Endothelial cell of umbilical vein (primary cell): ENCODE data around the gene CHSY3. TPM values are rescaled to one million over a fixed set of nuclear protein-coding genes. Genes with fewer than 3 reads are reported as not detected.

ENCODE experiments used
- BruUV-seq: library from RNA; stranded (reverse); fragments of 400-500 nt; replicated peaks from 2 replicates; lab custom pipeline; 2021; lab: Mats Ljungman, UMichigan
- CTCF ChIA-PET: fragments of 300-600, 350-600 bp; sonication (Branson Sonifier 250); formaldehyde crosslinking; loops from one replicate; lab custom pipeline; 2021; ENCODE audit warnings: antibody characterized with exemption, inconsistent platforms; lab: Charles Lee
- POLR2A ChIA-PET: fragments of 300-600, 350-600 bp; sonication (Branson Sonifier 250); formaldehyde crosslinking; loops from one replicate; lab custom pipeline; 2021; ENCODE audit warnings: antibody characterized with exemption, inconsistent platforms; lab: Charles Lee
- DNase-seq: peaks from one replicate; pipeline ENCODE4 v3.0.0-alpha.2; 2011; ENCODE audit warnings: low read depth, low spot score
- FAIRE-seq: peaks from 2 replicates; lab custom pipeline; 2011; peaks lifted over from hg19 to GRCh38; lab: Jason Lieb, UNC
- H2AFZ ChIP-seq: 2 replicates; pipeline ENCODE4 v1.6.0; 2012; ENCODE audit warnings: low read depth, low read length, control low read depth, inconsistent platforms
- H3K27ac ChIP-seq: 2 replicates; pipeline ENCODE4 v1.5.1; 2011; ENCODE audit warnings: low read depth, mild to moderate bottlenecking, control low read depth, low read length, moderate library complexity; ENCODE audit not compliant: insufficient read depth
- H3K27me3 ChIP-seq, 2 experiments: 2 replicates each; pipeline versions ENCODE4 v1.6.0 to v1.6.1; 2011; ENCODE audit warnings: low read length in 2 of 2, mixed read lengths in 1 of 2; ENCODE audit not compliant: control insufficient read depth in 2 of 2, insufficient read depth in 2 of 2
- H3K36me3 ChIP-seq, 2 experiments: 2 replicates in 1 of 2; 3 replicates in 1 of 2; pipeline ENCODE4 v1.5.1; 2011; ENCODE audit warnings: low read length in 2 of 2, mild to moderate bottlenecking in 1 of 2, moderate library complexity in 1 of 2; ENCODE audit not compliant: control insufficient read depth in 2 of 2, insufficient read depth in 2 of 2; ENCODE audit errors: extremely low read depth in 1 of 2
- H3K4me1 ChIP-seq: 3 replicates; pipeline ENCODE4 v1.5.1; 2011; ENCODE audit warnings: mild to moderate bottlenecking, low read length; ENCODE audit not compliant: control insufficient read depth, insufficient read depth; ENCODE audit errors: extremely low read depth
- H3K4me2 ChIP-seq: 2 replicates; pipeline ENCODE4 v1.6.1; 2011; ENCODE audit warnings: low read length, control low read depth, mixed read lengths; ENCODE audit not compliant: insufficient read depth
- H3K4me3 ChIP-seq, 3 experiments: fragments of 200-600 bp in 1 of 3; sonication (generic), shearing (Covaris generic) in 1 of 3; replicated peaks in 1 of 3; 2 replicates each; pipeline ENCODE4 v1.5.1; 2011 to 2016; ENCODE audit warnings: control low read depth in 3 of 3, low read length in 3 of 3, mild to moderate bottlenecking in 2 of 3, inconsistent platforms in 1 of 3, low read depth in 1 of 3, moderate library complexity in 1 of 3; ENCODE audit not compliant: insufficient read depth in 1 of 3
- H3K79me2 ChIP-seq: 2 replicates; pipeline ENCODE4 v1.6.0; 2012; ENCODE audit warnings: low read length, inconsistent platforms; ENCODE audit not compliant: control insufficient read depth, insufficient read depth
- H3K9ac ChIP-seq: replicated peaks from 2 replicates; pipeline ENCODE3; 2011; ENCODE audit warnings: low read length, control low read depth; ENCODE audit not compliant: insufficient read depth; ENCODE audit errors: extremely low read depth
- H3K9me1 ChIP-seq: replicated peaks from 3 replicates; pipeline ENCODE4 v1.6.0; 2011; ENCODE audit warnings: mild to moderate bottlenecking, low read length; ENCODE audit not compliant: control insufficient read depth, insufficient read depth; ENCODE audit errors: extremely low read depth
- H3K9me3 ChIP-seq: replicated peaks from 2 replicates; pipeline ENCODE4 v1.5.1; 2012; ENCODE audit warnings: low read length, inconsistent platforms; ENCODE audit not compliant: control insufficient read depth, insufficient read depth
- H4K20me1 ChIP-seq: replicated peaks from 2 replicates; pipeline ENCODE3; 2011; ENCODE audit warnings: mild to moderate bottlenecking, low read length; ENCODE audit not compliant: control insufficient read depth, insufficient read depth; ENCODE audit errors: extremely low read depth
- EZH2 ChIP-seq: IDR thresholded peaks from 2 replicates; pipeline ENCODE4 v1.6.1; 2012; ENCODE audit warnings: borderline replicate concordance, low read depth, mild to moderate bottlenecking, moderate library complexity, low read length, inconsistent platforms; ENCODE audit not compliant: severe bottlenecking
- FOS ChIP-seq: IDR thresholded peaks from 2 replicates; pipeline ENCODE4 v1.6.1; 2011; ENCODE audit warnings: mild to moderate bottlenecking, low read length, moderate library complexity, borderline replicate concordance; ENCODE audit not compliant: insufficient read depth
- GATA2 ChIP-seq: IDR thresholded peaks from 2 replicates; pipeline ENCODE4 v1.7.0; 2011; ENCODE audit warnings: low read depth, mild to moderate bottlenecking, moderate library complexity, mixed read lengths, low read length; ENCODE audit not compliant: insufficient read length, insufficient read depth
- JUN ChIP-seq: IDR thresholded peaks from 2 replicates; pipeline ENCODE4 v1.6.1; 2011; ENCODE audit warnings: borderline replicate concordance, low read depth; ENCODE audit not compliant: insufficient read length, insufficient read depth
- MYC ChIP-seq: IDR thresholded peaks from one replicate; pipeline ENCODE4 v1.6.1; 2011; ENCODE audit warnings: mild to moderate bottlenecking, low read depth, low read length
- POLR2A ChIP-seq: IDR thresholded peaks from 2 replicates; pipeline ENCODE4 v1.6.1; 2012; ENCODE audit warnings: low read depth, mild to moderate bottlenecking, control low read depth, low read length
- POLR2AphosphoS5 ChIP-seq: IDR thresholded peaks from 2 replicates; pipeline ENCODE4 v1.6.1; 2012; ENCODE audit warnings: low read depth, mild to moderate bottlenecking, control low read depth, low read length, moderate library complexity; ENCODE audit not compliant: insufficient read depth
- dilution Hi-C: fragments of 300-500 bp; cut with MboI; formaldehyde crosslinking; loops from one replicate; pipeline ENCODE4 v1.15.0; 2019; ENCODE audit warnings: low sequenced_read_pairs; ENCODE audit not compliant: extremely low pct_ligation_motif_present
- intact Hi-C: fragments of 100-400 bp; cut with micrococcal nuclease; formaldehyde crosslinking; loops from one replicate; pipeline ENCODE4 v1.10.0; 2022
- polyA plus RNA-seq, 4 experiments: library from polyadenylated mRNA; depleted of rRNA in 3 of 4; stranded (reverse) in 3 of 4; unstranded in 1 of 4; fragments of >200 nt; gene quantifications; 2 replicates each; pipeline versions ENCODE4 v1.2.1 to v1.2.3, GENCODE V29; 2011 to 2012; ENCODE audit warnings: missing spikeins in 1 of 4
- total RNA-seq: library from RNA; stranded (reverse); gene quantifications from 2 replicates; pipeline ENCODE4 v1.2.3, GENCODE V29; 2021
- TF ChIP-seq, protein P1 (sequence below): IDR thresholded peaks from 2 replicates; pipeline ENCODE4 v1.6.1; 2011; ENCODE audit not compliant: insufficient read depth, insufficient read length
- TF ChIP-seq, protein P2 (sequence below), 2 donors: IDR thresholded peaks; 1 replicate in 1 of 2; 2 replicates in 1 of 2; pipeline ENCODE4 v1.5.1; 2011; ENCODE audit warnings: low read length in 2 of 2, mild to moderate bottlenecking in 2 of 2, moderate library complexity in 2 of 2, control low read depth in 1 of 2, inconsistent platforms in 1 of 2, low read depth in 1 of 2; ENCODE audit not compliant: insufficient read depth in 1 of 2; ENCODE audit errors: extremely low read depth in 1 of 2

CHSY3 gene
- total and polyA plus RNA-seq, 2 donors (not counting 3 experiments of a cell fraction or from before 2014, with no cell fraction given) = 2.2 to 8.4 TPM

- H3K36me3 ChIP-seq = no peaks in the 10 kb centered on the region
- H3K4me2 ChIP-seq = no peak overlapping the region
- no peak for FAIRE-seq
- H3K27ac ChIP-seq = no peak overlapping the region
- H3K9me3 ChIP-seq = no peaks in the 10 kb centered on the region
- dilution Hi-C loops (no loop called here), intact Hi-C loops (no loop called here)
- no peak overlapping the region for H3K9ac ChIP-seq
- no peaks in the 10 kb centered on the region for H4K20me1 ChIP-seq
- H3K9me1 ChIP-seq = no peaks in the 10 kb centered on the region
- no peaks in the 10 kb centered on the region for H3K79me2 ChIP-seq
- no peak overlapping the region for H3K4me3 ChIP-seq
- DNase-seq = no peak
- no peaks in the 10 kb centered on the region for H3K4me1 ChIP-seq
- ChIA-PET POLR2A (no interaction called here), CTCF (interaction anchor here (1.1 to 1.9 kb wide), 2 partner anchors 9 to 264 kb away, joined by 3 to 6 read pairs; no protein-coding TSS in a partner anchor)
- no peaks in the 10 kb centered on the region for H3K27me3 ChIP-seq
- TF ChIP-seq POLR2AphosphoS5 (no peak), MYC (no peak), JUN (no peak), GATA2 (no peak), POLR2A (no peak), FOS (no peak)
- TF ChIP-seq, protein P1, sequence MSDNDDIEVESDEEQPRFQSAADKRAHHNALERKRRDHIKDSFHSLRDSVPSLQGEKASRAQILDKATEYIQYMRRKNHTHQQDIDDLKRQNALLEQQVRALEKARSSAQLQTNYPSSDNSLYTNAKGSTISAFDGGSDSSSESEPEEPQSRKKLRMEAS = no peak
- H2AFZ ChIP-seq = no peak overlapping the region
- BruUV-seq = no TSS peak
These were observed 212.2 kb downstream of the CHSY3 start for GRCh38 chr5:130116462-130116861.

GRCh38 chr5:130116972-130117371 is 212.7 kb downstream of the CHSY3 start:
- H3K4me2 ChIP-seq = no peak overlapping the region
- H3K9me3 ChIP-seq = no peaks in the 10 kb centered on the region
- no peaks in the 10 kb centered on the region for H3K4me1 ChIP-seq
- no peaks in the 10 kb centered on the region for H3K27me3 ChIP-seq
- no peak for FAIRE-seq
- H3K36me3 ChIP-seq = no peaks in the 10 kb centered on the region
- intact Hi-C loops = no loop called here
- no peaks in the 10 kb centered on the region for H4K20me1 ChIP-seq
- H2AFZ ChIP-seq = no peak overlapping the region
- no peak for DNase-seq
- no peaks in the 10 kb centered on the region for H3K79me2 ChIP-seq
- ChIA-PET POLR2A (no interaction called here), CTCF (interaction anchor here (1.9 kb wide), 1 partner anchor 8 kb away, joined by 6 read pairs; no protein-coding TSS in a partner anchor)
- no peak overlapping the region for H3K9ac ChIP-seq
- no peaks in the 10 kb centered on the region for H3K9me1 ChIP-seq
- H3K4me3 ChIP-seq = no peak overlapping the region
- BruUV-seq = no TSS peak
- no peak overlapping the region for H3K27ac ChIP-seq
- dilution Hi-C loops = no loop called here
- TF ChIP-seq JUN (no peak), MYC (no peak), POLR2A (no peak), EZH2 (no peak), GATA2 (no peak), POLR2AphosphoS5 (no peak), FOS (no peak)
- TF ChIP-seq, protein P1 = no peak
- TF ChIP-seq, protein P2, sequence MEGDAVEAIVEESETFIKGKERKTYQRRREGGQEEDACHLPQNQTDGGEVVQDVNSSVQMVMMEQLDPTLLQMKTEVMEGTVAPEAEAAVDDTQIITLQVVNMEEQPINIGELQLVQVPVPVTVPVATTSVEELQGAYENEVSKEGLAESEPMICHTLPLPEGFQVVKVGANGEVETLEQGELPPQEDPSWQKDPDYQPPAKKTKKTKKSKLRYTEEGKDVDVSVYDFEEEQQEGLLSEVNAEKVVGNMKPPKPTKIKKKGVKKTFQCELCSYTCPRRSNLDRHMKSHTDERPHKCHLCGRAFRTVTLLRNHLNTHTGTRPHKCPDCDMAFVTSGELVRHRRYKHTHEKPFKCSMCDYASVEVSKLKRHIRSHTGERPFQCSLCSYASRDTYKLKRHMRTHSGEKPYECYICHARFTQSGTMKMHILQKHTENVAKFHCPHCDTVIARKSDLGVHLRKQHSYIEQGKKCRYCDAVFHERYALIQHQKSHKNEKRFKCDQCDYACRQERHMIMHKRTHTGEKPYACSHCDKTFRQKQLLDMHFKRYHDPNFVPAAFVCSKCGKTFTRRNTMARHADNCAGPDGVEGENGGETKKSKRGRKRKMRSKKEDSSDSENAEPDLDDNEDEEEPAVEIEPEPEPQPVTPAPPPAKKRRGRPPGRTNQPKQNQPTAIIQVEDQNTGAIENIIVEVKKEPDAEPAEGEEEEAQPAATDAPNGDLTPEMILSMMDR (IDR thresholded peaks at IDR 0.05; ENCODE audit: extremely low read depth in 1 of 2, insufficient read depth in 1 of 2, low read depth in 1 of 2, low read length in 2 of 2) = no peak
